GM12878 (cell line): ENCODE measurements around the gene EGFR. TPM values are rescaled to one million over a fixed set of nuclear protein-coding genes. Genes with fewer than 3 reads are reported as not detected.

ENCODE experiments used
- ATAC-seq: fragments of 200-7000 bp; cut with Tn5 transposase; 3 replicates; pipeline ENCODE4 v1.9.1; 2020; ENCODE audit warnings: mild to moderate bottlenecking, moderate library complexity
- BruUV-seq: library from RNA; stranded (reverse); fragments of 400-500 nt; replicated peaks from 2 replicates; lab custom pipeline; 2021; lab: Mats Ljungman, UMichigan
- CTCF ChIA-PET: fragments of 300-600 bp; sonication (Branson Sonifier 250); formaldehyde crosslinking; extraction: SDS; loops from one replicate; lab custom pipeline; 2021; ENCODE audit warnings: inconsistent platforms; lab: Yijun Ruan, JAX
- POLR2A ChIA-PET: fragments of 350-600 bp; formaldehyde crosslinking; extraction: SDS; loops from one replicate; lab custom pipeline; 2021; ENCODE audit warnings: inconsistent platforms; lab: Charles Lee
- RAD21 ChIA-PET: fragments of 300-600 bp; sonication (Branson Sonifier 250); formaldehyde crosslinking; loops from one replicate; lab custom pipeline; 2023; ENCODE audit warnings: antibody characterized with exemption; ENCODE audit not compliant: unreplicated experiment; lab: Charles Lee
- SMC1A ChIA-PET: fragments of 300-600 bp; sonication (Branson Sonifier 250); formaldehyde crosslinking; loops from one replicate; lab custom pipeline; 2023; ENCODE audit not compliant: unreplicated experiment, uncharacterized antibody; lab: Charles Lee
- DNase-seq: peaks from one replicate; pipeline ENCODE4 v3.0.0-alpha.2; 2011; ENCODE audit warnings: low read depth, low spot score
- FAIRE-seq: peaks from 3 replicates; lab custom pipeline; 2011; peaks lifted over from hg19 to GRCh38; lab: Jason Lieb, UNC
- H2AFZ ChIP-seq: 2 replicates; pipeline ENCODE4 v1.6.0; 2011; ENCODE audit warnings: low read depth, low read length, control low read depth; ENCODE audit not compliant: control insufficient read depth
- H3K27ac ChIP-seq: 2 replicates; pipeline ENCODE4 v1.5.1; 2011; ENCODE audit warnings: control low read depth; ENCODE audit not compliant: control insufficient read depth, insufficient read depth
- H3K27me3 ChIP-seq, 2 experiments: replicated peaks in 1 of 2; 2 replicates each; pipeline versions ENCODE4 v1.6.0 to v1.6.1; 2011; ENCODE audit warnings: low read length in 1 of 2; ENCODE audit not compliant: control insufficient read depth in 2 of 2, insufficient read depth in 2 of 2
- H3K36me3 ChIP-seq, 2 experiments: 2 replicates each; pipeline ENCODE4 v1.5.1; 2011; ENCODE audit warnings: low read length in 1 of 2; ENCODE audit not compliant: control insufficient read depth in 2 of 2, insufficient read depth in 2 of 2
- H3K4me1 ChIP-seq: 2 replicates; pipeline ENCODE4 v1.6.1; 2011; ENCODE audit warnings: mild to moderate bottlenecking, low read length, moderate library complexity, mixed read lengths; ENCODE audit not compliant: control insufficient read depth, insufficient read depth
- H3K4me2 ChIP-seq: 2 replicates; pipeline ENCODE4 v1.6.0; 2011; ENCODE audit warnings: control low read depth; ENCODE audit not compliant: control insufficient read depth, insufficient read depth
- H3K4me3 ChIP-seq: fragments of 200-600 bp; sonication (generic); 2 replicates; pipeline ENCODE4 v1.5.1; 2016
- H3K79me2 ChIP-seq: 2 replicates; pipeline ENCODE4 v1.6.0; 2011; ENCODE audit warnings: low read length; ENCODE audit not compliant: control insufficient read depth, insufficient read depth
- H3K9ac ChIP-seq: 2 replicates; pipeline ENCODE4 v1.8.0; 2011; ENCODE audit warnings: low read length, control low read depth, mixed read lengths; ENCODE audit not compliant: control insufficient read depth, insufficient read depth
- H3K9me3 ChIP-seq: replicated peaks from 3 replicates; pipeline ENCODE4 v1.5.1; 2011; ENCODE audit warnings: mild to moderate bottlenecking, low read length; ENCODE audit not compliant: control insufficient read depth, insufficient read depth
- H4K20me1 ChIP-seq: 2 replicates; pipeline ENCODE4 v1.6.0; 2011; ENCODE audit not compliant: control insufficient read depth, insufficient read depth
- CHD2 ChIP-seq: IDR thresholded peaks from 2 replicates; pipeline ENCODE4 v1.6.1; 2011; ENCODE audit warnings: low read depth, low read length, improper control_type of control experiment, borderline replicate concordance
- NFXL1 ChIP-seq: fragments of 450-650 bp; IDR thresholded peaks from 2 replicates; pipeline ENCODE4 v1.6.1; 2017; ENCODE audit warnings: antibody characterized with exemption, mild to moderate bottlenecking, borderline replicate concordance
- NFYA ChIP-seq: IDR thresholded peaks from 2 replicates; pipeline ENCODE4 v1.6.1; 2011; ENCODE audit warnings: low read depth, mild to moderate bottlenecking, low read length, improper control_type of control experiment, borderline replicate concordance
- SREBF2 ChIP-seq: IDR thresholded peaks from 2 replicates; pipeline ENCODE4 v1.6.1; 2012; ENCODE audit warnings: mild to moderate bottlenecking, low read length
- ZNF217 ChIP-seq: fragments of 450-650 bp; IDR thresholded peaks from 2 replicates; pipeline ENCODE4 v1.6.1; 2017; ENCODE audit warnings: antibody characterized with exemption, mild to moderate bottlenecking
- WGBS: methylation state at CpG from one replicate; pipeline ENCODE4 v1.1.6; 2016; ENCODE audit warnings: low lambda C conversion rate; ENCODE audit not compliant: insufficient replicate concordance, insufficient coverage; ENCODE audit errors: missing lambda C conversion rate; 5-methylcytosine and 5-hydroxymethylcytosine counted together
- in situ Hi-C: fragments of 300-500 bp; cut with MboI; formaldehyde crosslinking; loops from 9 replicates; pipeline ENCODE4 v1.14.3; 2018; ENCODE audit warnings: mixed read lengths
- intact Hi-C: fragments of 100-400 bp; cut with micrococcal nuclease; formaldehyde crosslinking; loops from one replicate; pipeline ENCODE4 v1.14.2; 2022; ENCODE audit not compliant: unreplicated experiment
- polyA plus RNA-seq, 11 experiments: library from polyadenylated mRNA; depleted of rRNA in 4 of 11; unstranded in 6 of 11; stranded (reverse) in 5 of 11; fragments of >200 nt; fragmentation: Nextera tagmentation in 4 of 11; fragmentation: Illumina TruSeq in 1 of 11; extraction: Ambion mirVana in 4 of 11; extraction: Trizol in 1 of 11; gene quantifications; 1 replicate in 1 of 11; 2 replicates in 10 of 11; pipeline versions ENCODE4 v1.2.1 to v1.2.3, GENCODE V29; 2011 to 2016; ENCODE audit warnings: inconsistent platforms in 2 of 11, missing spikeins in 2 of 11, low read depth in 1 of 11
- total RNA-seq, 4 experiments: library from RNA; depleted of rRNA in 3 of 4; stranded (reverse); fragments of >200 nt in 3 of 4; fragmentation: Illumina TruSeq in 1 of 4; extraction: Trizol in 1 of 4; gene quantifications; 2 replicates each; pipeline versions ENCODE4 v1.2.1 to v1.2.3, GENCODE V29; 2013 to 2021
- TF ChIP-seq, protein P1 (sequence below): fragments of 450-650 bp; IDR thresholded peaks from 2 replicates; pipeline ENCODE4 v1.6.1; 2016; ENCODE audit warnings: mild to moderate bottlenecking, moderate library complexity, borderline replicate concordance
- TF ChIP-seq, protein P2 (sequence below): IDR thresholded peaks from 2 replicates; pipeline ENCODE4 v1.6.1; 2012; ENCODE audit warnings: low read length, inconsistent platforms

EGFR gene
- total and polyA plus RNA-seq, 10 of the 15 experiments (the other 5 are each of a cell fraction or from before 2014, with no cell fraction given) = 0.01 to 0.31 TPM; not detected in 8

DNA sequence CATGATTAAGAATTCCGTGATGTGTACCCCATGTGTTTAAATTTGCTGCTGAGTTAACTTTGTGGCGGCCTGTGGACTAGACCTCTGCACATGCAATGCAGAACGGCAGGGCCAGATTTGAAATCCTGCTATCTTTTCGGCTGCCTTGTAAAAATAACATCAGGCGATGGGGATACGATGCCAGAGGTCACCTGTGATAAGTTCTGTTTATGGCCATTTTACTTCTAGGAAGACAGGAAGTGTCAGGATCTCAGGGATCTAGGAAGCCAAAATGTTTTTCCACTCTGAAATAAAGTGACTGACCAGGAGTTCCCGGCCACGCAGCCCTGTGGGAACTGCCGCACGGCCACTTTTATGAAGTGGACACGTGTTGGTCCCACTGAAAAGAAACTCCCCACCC is 77.5 kb downstream of the EGFR start:
- Histone ChIP-seq H3K36me3 (no peaks in the 10 kb centered on the region), H3K27ac (no peak overlapping the region)
- WGBS = 63% methylated on average over 11 of the region's 11 CpGs

GRCh38 chr7:55097100-55097499 is 78.3 kb downstream of the EGFR start:
- CTCF ChIA-PET = no interaction called here

More for the DNA sequence above, 77.5 kb downstream of the EGFR start:
- no peak overlapping the region for H3K4me3 ChIP-seq
- in situ Hi-C loops (no loop called here), intact Hi-C loops (no loop called here)
- FAIRE-seq (no peak), DNase-seq (no peak), ATAC-seq (no peak)
- no peaks in the 10 kb centered on the region for H3K4me1 ChIP-seq
- no peaks in the 10 kb centered on the region for H3K9me3 ChIP-seq
- ChIA-PET SMC1A (no interaction called here), CTCF (no interaction called here), POLR2A (no interaction called here), RAD21 (no interaction called here)
- H3K27me3 ChIP-seq = no peaks in the 10 kb centered on the region
- TF ChIP-seq ZNF217 = no peak
- no peak overlapping the region for H3K4me2 ChIP-seq
- no peaks in the 10 kb centered on the region for H3K79me2 ChIP-seq
- H3K9ac ChIP-seq = no peak overlapping the region
- no TSS peak for BruUV-seq
- no peaks in the 10 kb centered on the region for H4K20me1 ChIP-seq
- H2AFZ ChIP-seq = no peak overlapping the region

More at GRCh38 chr7:55097100-55097499, 78.3 kb downstream of the EGFR start:
- H3K4me2 ChIP-seq = no peak overlapping the region
- in situ Hi-C loops = no loop called here
- no peak for TF ChIP-seq CHD2
- TF ChIP-seq, protein P1, sequence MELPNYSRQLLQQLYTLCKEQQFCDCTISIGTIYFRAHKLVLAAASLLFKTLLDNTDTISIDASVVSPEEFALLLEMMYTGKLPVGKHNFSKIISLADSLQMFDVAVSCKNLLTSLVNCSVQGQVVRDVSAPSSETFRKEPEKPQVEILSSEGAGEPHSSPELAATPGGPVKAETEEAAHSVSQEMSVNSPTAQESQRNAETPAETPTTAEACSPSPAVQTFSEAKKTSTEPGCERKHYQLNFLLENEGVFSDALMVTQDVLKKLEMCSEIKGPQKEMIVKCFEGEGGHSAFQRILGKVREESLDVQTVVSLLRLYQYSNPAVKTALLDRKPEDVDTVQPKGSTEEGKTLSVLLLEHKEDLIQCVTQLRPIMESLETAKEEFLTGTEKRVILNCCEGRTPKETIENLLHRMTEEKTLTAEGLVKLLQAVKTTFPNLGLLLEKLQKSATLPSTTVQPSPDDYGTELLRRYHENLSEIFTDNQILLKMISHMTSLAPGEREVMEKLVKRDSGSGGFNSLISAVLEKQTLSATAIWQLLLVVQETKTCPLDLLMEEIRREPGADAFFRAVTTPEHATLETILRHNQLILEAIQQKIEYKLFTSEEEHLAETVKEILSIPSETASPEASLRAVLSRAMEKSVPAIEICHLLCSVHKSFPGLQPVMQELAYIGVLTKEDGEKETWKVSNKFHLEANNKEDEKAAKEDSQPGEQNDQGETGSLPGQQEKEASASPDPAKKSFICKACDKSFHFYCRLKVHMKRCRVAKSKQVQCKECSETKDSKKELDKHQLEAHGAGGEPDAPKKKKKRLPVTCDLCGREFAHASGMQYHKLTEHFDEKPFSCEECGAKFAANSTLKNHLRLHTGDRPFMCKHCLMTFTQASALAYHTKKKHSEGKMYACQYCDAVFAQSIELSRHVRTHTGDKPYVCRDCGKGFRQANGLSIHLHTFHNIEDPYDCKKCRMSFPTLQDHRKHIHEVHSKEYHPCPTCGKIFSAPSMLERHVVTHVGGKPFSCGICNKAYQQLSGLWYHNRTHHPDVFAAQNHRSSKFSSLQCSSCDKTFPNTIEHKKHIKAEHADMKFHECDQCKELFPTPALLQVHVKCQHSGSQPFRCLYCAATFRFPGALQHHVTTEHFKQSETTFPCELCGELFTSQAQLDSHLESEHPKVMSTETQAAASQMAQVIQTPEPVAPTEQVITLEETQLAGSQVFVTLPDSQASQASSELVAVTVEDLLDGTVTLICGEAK = no peak
- TF ChIP-seq NFXL1 = no peak
- TF ChIP-seq, protein P2, sequence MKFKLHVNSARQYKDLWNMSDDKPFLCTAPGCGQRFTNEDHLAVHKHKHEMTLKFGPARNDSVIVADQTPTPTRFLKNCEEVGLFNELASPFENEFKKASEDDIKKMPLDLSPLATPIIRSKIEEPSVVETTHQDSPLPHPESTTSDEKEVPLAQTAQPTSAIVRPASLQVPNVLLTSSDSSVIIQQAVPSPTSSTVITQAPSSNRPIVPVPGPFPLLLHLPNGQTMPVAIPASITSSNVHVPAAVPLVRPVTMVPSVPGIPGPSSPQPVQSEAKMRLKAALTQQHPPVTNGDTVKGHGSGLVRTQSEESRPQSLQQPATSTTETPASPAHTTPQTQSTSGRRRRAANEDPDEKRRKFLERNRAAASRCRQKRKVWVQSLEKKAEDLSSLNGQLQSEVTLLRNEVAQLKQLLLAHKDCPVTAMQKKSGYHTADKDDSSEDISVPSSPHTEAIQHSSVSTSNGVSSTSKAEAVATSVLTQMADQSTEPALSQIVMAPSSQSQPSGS = no peak
- TF ChIP-seq SREBF2 = no peak
- no peak for TF ChIP-seq NFYA
- TF ChIP-seq, all 136 proteins: peak for 0
- Histone ChIP-seq H3K79me2 (no peaks in the 10 kb centered on the region), H3K36me3 (no peaks in the 10 kb centered on the region), H3K27ac (no peak overlapping the region), H2AFZ (no peak overlapping the region), H3K4me1 (no peaks in the 10 kb centered on the region), H3K27me3 (no peaks in the 10 kb centered on the region), H3K4me3 (no peak overlapping the region), H4K20me1 (no peaks in the 10 kb centered on the region), H3K9me3 (no peaks in the 10 kb centered on the region), H3K9ac (no peak overlapping the region)
- ATAC-seq (no peak), FAIRE-seq (no peak), DNase-seq (no peak)
- RAD21 ChIA-PET = no interaction called here
- intact Hi-C loops = no loop called here
- BruUV-seq = no TSS peak
- POLR2A ChIA-PET = no interaction called here
- 59% methylated on average over 4 of the region's 4 CpGs for WGBS
- SMC1A ChIA-PET = no interaction called here
